ENCODE results near the gene MEF2C.
"Not testable (repeated sequence)": the region's sequence is repeated elsewhere in the genome, so short reads cannot be mapped to it uniquely, and the experiment has no call there.

Gene MEF2C

DNA sequence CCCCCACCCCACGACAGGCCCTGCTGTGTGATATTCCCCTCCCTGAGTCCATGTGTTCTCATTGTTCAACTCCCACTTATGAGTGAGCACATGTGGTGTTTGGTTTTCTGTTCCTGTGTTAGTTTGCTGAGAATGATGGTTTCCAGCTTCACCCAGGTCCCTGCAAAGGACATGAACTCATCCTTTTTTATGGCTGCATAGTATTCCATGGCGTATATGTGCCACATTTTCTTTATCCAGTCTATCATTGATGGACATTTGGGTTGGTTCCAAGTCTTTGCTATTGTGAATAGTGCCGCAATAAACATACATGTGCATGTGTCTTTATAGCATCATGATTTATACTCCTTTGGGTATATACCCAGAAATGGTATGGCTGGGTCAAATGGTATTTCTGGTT is 89.2 kb downstream of the MEF2C start:
- DNase-seq, result not testable (repeated sequence)

DNA sequence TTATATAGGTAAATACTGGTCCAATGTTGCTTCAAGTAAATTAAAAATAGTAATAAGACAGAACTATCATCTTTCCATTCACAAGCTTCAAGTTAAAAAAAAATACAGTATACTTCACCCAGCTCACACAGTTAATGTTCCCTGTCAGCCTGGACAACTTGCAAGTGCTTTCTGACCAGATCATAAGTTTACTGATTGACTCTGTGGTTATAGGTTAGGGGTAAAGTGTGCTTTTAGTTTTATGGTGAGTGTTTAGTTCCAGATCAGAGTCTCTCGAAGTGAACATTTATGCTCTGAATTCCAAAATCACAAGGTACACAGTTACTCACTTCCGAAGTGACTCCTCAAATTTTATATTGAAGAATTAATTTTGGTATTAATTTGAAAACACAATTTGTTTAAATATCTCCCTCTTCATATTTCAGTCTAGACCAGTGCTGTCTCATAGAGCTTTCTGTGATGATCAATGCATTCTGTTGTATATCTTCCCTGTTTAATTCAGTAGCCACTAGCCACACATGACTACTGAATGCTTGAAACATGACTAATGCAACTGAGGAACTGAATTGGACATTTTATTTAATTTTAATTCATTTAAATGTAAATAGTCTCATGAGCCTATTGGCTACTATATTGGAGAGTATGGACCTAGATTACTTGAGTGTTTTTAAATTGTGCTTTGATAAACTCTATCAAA is 90.7 kb downstream of the MEF2C start:
- DNase-seq, result peak; percentile 67

DNA sequence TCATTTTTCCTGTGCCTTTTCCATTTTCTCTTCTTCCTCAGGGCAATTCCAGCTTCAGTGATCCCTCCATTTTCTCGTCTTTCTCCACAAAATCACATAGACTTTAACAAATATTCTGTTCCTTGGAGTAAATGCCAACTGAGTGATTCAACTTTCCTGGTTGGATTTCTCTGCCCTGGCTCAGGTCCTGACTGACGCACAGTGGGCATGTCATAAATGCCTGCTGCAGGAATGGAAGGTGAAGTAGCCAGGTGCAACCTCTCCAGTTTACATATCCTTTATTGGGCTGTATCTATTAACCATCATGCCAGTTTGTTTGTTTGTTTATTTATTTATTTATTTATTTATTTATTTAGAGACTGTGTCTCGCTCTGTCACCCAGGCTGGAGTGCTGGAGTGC is 95.1 kb downstream of the MEF2C start:
- no peak for DNase-seq

DNA sequence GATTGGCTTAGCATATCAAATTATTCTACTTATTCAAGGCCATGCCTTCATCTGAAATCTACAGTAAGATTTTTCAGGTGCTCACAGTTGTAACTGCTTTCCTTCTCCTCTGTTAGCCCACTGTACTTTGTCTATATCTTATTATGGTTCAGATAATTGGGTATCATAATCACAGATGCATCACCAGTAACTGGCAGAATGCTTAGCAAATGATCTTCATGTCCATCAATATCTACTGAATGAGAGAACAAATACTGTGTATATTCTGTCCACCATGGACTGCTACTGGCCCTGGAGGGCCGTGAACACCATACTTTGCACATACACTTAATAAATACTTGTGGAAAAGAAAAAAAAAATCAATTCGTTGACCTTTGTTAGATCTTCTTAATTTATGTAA is 96.2 kb downstream of the MEF2C start:
- DNase-seq, result no peak

DNA sequence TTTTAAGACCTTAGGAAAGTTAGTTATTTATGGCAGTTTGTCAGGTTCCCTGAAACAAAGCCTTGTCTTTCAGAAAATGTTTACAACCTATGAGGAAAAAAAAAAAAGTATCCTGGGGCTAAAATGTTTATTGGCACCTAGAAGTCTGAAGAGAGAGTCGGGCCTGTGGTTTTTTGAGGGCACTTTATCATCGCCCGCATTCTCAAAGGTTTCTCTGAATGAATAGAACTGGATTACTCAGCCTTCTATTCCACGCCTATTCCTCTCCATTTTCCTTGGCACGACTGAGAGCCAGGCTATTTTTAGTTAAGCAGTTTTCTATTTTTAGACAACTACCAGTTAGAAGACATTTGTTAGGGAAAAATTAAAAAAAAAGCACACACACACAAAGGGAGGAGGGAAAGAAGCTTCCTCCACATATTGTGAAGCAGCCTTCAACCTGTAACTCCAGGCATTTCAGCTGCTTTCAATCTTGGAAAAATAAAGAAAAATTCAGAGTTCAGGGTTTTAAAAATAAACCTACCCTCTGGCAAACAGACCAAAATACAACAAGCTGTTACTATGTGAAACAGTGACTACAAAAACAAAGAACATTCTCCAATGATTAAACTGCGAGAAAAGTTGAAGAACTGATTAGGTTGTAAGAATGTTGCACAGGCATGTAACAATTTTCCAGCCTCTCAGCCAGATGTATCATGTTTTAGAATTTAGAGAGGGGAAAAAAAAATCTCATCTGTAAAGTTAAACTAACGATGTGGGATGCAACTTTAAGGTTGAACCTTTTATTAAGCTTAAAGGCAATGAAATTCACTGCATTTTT is 97.0 kb downstream of the MEF2C start:
- peak; percentile 96 for DNase-seq

DNA sequence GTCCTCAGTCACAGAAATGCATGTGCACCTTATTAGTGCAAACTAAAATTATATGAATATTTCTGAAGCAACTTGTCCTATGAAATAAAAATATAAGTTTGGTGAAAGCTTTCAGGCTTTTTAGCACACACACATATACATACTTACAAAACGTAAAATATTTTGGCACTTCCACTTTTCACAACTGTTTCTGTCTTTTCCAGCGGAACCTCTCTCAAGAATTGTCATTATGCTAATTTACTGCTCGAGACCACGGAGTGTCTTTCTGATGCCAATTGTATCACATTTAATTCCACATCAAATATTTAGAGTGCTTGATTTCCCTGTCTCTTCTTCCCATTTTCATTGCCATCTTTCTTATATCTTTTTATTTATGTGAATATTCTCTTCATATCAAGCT is 100.4 kb downstream of the MEF2C start:
- DNase-seq, result no peak

DNA sequence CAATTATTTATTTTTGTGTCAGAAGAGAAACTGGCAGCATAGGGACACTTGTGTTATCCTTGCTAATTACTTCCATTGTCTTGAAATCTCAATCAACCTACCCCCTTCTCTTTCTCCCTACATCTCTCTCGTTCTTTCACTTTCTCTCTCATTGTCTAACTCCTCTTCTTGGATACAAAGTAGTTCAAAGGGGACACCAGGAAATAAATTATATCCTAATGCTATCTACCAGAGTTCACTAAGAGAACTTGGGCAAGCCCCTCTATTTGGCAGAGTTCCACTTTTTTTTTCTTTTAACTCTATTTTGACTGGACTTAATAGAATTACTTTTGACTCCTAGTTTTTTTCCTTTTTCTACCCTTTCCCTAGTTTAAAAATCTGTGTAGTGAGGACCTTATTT is 102.2 kb downstream of the MEF2C start:
- DNase-seq, result no peak

DNA sequence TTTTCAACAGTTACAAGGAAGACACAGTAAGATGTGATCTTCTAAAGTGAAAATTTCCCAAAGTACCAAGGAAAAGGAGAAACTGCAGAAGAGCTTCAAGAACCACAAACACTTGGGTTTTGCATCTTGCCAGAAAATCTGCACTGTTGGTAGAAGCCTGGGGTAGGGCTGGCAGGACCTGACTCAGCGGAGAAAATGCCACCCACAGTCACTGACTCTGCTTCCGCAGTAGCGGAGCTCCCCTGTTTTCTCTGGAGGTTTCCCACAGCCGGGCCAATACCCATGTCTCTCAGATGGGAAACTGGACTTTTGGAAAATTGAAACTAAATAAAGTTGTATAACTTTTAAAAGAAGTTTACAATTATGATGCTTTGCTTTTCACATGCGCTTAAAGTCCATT is 104.2 kb downstream of the MEF2C start:
- no peak for DNase-seq

DNA sequence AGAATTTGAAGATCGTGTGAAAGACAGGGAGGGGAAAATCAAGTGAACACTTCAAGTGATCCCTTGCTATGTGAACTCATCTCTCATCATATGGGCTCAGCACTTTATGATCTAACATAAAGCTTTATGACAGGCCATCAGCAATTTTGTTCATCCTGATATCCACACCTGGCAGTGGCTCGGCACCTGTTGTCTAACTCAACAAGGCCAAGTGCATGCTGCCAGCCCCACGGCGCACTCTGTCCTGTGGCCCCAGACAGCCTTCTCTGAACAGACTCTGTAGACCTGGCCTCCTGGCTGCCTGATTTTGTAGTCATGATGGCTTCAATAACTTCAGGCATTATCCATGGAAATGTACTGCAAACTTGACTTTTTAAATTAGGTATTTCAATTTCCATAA is 106.3 kb downstream of the MEF2C start:
- DNase-seq, result no peak

DNA sequence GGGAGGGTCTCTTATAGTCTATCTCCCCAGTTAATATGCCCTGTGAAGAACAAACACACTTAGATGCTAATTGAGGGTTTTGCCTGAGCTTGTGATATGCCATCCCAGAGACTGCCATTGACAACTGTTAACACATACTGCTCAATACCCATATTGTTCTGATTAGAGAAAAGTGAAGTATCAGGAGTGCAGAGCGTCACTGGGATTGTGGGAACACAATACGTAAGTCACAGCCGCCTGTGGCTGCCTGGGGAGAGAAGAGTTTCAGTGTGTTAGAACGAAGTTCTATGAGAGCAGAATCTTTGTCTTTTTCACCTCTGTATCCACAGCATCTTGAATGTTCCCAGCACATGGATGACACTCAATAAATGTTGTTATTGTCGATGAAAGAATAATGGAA is 110.2 kb downstream of the MEF2C start:
- DNase-seq, result no peak

DNA sequence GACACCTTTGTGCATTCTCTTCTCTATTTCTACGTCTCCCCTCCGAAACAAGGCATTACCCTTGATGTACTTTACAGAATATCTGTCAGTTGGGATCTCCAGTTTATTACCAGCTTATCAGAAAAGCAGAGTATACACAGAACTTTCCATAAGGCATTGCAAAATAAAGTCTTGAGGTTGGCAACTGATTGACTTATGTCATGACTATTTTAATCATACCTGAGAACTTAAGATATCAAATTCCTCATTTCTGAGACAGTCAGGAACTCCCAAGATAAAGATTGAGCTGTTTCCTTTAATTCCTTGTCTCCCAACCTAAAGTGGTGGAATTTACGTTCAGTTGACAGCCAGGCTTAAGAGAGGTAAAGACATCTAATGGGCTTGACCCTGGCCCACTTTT is 110.9 kb downstream of the MEF2C start:
- no peak for DNase-seq

DNA sequence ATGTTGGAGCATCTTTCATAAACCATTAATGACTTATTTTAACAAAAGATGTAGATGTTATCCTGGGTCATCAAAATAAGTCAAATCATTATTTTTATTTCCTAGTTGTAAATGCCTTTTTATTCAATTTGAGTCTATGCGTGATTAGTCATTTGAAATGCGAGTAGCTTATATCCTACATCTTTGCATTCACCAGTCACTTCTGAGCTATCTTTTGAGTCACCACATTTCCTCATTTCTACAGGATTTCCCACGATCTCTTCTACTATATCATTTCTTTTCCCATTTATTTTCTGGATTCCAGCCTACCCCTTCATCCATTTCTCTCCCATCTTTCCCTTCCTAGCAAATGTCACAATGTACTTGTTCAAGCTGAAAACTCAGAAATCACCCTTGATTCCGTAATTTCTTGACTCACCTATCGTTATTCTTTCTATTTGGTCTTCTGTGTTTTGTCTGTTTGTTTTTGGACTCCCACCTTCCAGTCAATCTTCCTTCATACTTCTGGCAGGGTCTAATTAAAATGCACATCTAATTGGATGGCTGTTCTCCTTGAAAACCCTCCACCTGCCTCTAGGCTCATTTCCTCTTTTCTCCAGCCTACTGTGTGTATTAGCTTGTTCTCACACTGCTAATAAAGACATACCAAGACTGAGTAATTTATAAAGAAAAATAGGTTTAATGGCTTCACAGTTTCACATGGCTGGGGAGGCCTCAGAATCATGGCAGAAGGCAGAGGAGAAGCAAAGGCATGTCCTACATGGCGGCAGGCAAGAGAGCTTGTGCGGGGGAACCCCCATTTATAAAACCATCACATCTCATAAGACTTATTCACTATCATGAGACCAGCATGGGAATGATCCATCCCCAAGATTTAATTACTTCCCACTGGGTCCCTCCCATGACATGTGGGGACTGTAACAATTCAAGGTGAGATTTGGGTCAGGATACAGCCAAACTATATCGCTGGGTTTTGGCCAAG is 112.4 kb downstream of the MEF2C start:
- DNase-seq, result peak; percentile 76

DNA sequence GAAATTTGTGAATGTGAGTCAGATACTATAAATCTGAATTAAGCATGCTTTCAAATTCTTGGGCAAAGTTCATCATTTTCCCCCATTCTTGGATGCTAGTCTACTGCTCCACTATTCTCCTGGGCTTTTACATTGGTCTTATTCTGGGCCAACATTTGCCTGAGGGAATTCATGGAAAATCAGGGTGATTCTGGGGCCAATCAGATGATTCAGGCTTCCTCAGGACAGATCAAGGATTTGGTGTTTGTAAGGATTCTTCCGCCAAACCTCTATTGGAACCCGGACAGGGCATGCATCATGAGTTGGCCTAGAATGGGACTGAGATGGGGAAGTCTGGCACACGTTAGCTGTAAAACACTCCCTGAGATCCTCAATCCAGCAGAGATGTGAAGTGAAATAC is 113.8 kb downstream of the MEF2C start:
- DNase-seq, result peak; percentile 85

DNA sequence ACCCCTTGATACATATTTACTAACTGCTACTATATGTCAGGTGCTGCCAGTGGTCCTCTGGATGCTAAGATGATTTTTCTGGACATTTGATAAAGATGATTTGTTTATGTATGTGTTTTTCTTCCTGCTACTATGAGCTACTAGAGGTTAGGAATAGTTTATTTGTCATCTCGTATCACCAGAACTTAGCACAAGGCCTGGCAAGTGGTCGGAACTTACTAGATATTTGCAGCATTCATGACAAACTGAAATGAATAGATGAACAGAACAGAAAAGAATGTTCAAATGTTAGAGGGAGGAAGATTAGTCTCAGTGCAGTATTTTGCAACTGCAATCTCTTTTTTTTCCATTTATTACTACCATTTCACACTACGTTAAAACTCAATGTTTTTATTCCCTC is 114.6 kb downstream of the MEF2C start:
- DNase-seq, result no peak

DNA sequence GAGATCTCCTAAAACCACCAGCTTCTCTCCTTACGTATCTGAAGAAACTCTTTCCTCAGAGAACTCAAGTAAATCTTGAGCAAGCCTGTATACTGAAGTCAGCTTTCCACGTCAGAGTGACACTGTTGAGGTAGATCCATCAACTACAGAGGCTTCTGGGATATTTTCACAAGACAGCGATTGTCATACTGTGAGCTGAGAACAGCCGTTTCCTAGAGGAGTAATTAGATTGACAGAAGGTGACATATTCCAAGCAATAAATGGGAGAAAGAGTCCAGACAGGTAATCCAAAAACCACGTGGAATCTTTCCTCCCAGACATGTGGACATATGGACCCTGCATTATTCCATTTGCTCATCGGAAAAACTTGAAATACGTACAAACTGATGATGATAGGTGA is 117.2 kb downstream of the MEF2C start:
- no peak for DNase-seq

DNA sequence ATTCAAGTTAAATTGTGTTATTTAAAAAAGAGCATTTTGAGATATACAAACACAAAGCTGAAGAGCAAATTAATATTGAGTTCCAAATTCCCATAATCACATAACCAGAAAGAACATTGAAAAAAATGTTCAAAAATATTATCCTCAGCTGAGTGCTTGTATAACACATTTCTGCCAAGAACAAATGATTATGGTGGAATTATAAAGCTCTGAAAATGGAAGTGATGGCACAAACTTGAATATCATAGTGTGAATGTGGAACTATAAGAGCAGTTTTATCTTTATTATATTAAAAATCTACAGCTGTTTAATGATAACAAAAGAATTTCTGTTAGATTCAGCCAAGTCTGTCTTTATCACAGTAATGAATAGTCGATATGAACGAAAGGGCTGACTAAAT is 117.8 kb downstream of the MEF2C start:
- DNase-seq, result no peak

DNA sequence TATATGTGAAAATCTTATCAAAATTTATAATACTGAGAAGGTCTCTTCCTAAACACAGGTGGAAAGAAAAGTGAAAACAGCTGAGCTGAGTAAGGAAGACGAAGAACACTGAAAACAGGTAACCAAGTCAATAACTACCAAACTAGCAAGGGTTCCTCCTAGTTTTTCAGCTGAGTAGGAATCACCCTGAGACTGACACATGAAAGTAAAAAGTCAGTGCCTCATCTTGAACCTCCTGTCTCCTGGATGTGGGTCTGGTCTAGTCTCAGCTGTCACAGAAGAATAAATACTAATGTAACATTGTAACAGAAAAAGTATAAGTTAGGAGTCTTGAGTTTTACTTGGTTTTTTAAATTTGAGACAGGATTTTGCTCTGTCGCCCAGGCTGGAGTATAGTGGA is 121.0 kb downstream of the MEF2C start:
- no peak for DNase-seq

DNA sequence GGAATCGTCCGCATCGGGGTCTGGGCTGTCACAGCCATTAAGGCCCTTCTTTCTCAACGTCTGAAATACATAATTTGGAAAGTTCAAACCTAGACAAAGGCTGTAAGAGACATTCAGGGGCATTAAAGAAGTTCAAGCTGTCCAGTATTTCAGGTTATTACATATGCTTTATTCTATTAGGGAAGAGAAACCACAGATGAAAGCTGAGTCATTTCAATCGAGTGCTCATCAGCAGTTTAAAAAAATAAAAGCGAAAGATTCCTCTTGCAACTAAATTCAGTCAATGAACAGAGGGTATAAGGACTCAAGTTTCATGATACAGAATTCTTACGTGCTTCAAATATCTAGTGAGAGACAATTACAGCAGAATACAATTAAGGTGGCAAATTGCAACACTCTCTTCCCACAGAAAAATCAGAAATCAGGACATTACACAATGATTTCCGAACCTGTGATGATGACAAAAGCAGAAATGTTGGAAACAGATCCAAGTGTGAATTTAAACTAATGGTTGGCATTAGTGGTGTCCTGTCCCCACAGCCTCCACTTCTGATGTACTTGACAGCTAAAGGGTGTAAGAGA is 121.6 kb downstream of the MEF2C start:
- peak; percentile 49 for DNase-seq

DNA sequence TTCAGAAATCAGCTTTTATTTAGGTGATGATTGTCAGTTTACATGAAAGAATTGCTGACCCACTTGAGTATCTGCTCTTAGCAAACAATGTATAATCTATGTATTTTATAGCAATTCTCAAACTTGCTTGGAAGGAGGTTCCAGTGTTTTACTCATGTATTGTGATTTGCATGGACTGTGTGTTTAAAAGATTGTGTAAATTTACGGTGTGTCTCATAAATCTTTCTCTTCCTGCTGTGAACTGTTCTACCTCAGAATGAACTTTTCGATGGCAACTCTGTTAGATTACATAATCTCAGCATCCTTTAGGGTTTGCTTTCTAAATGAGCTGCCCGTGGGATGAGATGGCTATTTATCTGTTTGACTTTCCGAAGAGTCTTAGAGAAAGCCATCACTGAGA is 122.5 kb downstream of the MEF2C start:
- DNase-seq, result peak; percentile 19

DNA sequence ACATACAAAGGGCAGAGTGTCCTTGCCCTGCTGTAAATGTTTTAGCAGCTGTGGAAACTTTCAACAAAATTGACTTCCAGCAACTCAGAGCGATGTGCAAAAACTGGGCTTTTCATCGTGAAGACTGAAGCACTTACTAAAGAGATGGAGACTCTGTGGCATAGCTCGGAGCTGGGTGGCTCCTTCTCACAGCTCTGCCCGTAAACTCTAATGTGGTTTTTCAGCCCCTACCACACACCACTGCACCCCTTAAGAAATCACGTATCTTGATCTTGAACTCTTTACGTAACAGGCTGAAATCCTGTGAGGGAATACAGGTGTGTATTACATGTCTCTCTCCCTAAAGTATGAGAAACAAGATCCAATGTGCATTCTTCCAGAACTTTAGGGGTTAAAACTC is 124.4 kb downstream of the MEF2C start:
- DNase-seq, result no peak

DNA sequence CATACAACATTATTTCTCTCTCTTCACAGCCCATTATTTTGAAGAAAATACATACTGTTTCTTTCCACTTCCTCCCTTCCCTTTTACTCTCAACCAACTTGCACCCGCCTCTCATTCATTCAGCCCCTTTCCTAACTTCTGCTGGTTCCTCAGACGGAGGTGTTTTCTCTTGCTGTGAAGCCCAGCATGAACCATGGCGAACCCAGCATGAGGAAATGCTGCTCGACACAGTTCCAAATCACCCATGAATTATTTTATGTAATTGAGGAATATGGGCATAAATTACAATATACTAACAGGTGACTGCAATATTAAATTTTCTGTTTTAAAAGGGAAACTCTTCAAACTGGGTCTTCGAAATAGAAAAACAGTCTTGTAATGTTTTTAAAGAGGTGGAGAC is 124.8 kb downstream of the MEF2C start:
- DNase-seq, result no peak

DNA sequence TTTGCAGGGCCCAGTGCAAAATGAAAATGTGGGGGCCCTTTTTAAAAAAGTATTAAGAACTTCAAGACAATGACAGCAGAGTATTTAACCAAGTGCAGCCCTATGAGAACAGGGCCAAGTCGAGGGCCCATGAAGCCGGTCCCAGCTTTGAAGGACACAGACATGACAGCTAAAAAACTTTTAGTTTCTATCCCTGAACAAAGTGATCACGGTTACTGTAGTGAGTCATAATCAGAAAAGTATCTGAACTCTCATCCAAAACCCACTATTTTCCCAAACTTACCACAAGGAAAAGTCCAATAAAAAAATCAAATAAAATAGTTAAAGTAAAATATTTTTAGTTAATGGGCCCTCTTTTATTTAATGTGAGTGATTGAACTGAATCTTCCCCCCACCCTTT is 126.0 kb downstream of the MEF2C start:
- DNase-seq, result no peak

DNA sequence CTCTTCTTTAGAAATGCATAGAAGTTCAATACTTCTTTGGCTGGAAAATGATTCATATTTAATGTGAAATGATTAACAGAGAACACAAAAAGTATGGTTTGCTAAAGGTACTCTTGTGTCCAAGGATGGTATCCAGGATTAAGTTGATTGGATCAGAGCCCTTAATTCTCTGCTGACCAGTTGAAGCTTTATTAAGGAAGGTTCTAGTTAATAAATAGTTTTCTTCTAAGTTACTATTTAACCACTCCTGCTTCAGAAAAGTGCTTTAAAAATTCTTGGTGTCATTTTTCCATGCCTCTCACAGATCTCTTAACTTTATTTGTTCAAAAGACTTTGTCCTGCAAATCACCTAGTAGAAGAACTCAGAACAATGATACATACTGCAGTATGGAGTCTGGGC is 134.3 kb downstream of the MEF2C start:
- DNase-seq, result no peak

Measured in fibroblast of skin of right quadriceps (primary cell).